ENCODE results near the gene CEP295NL.

CEP295NL gene

DNA sequence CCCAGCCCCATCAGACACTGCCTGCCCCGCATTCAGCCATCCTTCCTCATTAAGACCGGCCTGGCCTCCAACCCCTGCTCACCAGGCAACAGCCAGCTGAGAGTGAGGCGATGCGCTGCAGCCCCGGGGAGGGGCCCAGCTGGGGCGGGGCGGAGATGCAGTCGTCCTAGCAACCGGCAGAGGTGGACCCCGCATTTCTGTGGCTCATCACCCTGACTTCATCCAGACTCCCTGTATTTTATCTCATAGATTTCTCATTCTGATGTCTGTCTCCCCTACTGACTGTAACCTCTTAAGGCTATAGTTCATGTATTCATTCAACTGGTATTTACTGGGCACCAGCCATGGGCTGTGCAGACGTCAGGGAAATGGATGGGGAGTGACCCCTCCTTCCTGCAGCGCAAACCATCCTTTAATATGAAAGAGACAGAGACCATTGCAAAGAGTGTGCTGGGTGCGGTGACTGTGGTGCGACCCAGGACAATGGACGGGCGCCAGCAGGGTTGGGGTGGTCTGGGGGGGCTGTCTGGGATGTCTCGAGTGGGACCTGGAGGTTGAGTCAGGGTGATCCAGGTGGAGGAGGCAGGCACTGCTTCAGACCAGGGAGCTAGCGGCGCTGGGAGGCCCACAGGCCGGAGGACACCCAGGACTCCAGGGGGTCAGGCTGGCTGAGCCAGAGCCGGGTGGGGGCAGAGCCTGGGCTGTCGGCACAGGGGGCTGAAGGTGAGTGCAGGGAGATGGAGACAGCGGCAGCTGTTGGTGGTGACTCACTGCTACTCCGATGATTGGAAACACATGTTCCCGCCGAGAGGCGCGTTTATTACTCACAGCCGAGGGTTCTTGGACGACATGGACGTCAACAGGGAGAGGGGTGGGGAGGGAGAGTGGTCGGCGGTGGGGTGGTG lies 32.7 kb upstream of the CEP295NL start:
- Mint-ChIP-seq H3K27me3 (no peaks in the 10 kb centered on the region), H3K4me1 (ENCODE audit: low read depth) (no peaks in the 10 kb centered on the region), H3K9me3 (ENCODE audit: low read depth) (no peaks in the 10 kb centered on the region), H3K4me3 (no peak overlapping the region), H3K36me3 (no peaks in the 10 kb centered on the region), H3K27ac (no peak overlapping the region)

DNA sequence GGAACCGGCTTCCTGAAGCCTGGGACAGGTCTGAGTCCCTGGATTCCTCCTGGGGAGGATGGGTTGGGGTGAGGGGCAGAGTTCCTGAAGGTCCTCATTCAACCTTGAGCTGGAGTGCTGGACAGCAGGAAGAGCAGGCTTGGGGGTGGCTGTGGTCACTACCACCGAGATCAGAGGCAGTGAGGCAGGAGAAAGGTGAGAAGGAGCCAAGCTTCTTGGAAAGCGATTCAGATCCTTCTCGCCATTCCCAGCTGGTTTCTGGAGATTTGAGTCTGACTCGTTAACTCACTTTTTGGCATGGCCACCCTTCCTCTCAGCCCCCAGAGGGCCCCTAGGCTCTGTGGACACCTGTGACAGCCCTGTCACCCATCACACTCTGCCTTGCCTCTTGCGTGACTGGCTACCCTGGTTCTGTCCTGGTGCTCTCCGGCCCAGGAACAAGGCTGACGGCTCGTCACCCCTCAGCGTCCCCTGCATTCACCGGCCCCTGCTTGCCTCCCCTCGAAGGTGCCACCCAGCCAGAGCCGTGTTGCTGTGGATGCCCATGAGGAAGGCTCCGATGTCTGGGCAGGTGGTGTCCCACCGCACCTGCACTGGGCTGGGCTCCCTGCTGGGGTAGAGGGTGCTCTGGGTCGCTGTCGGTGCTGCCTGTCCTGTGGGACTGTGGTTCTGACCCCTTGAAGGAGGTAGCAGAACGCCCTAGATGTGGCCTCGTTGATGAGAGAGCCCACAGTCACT lies 31.8 kb upstream of the CEP295NL start:
- Mint-ChIP-seq H3K4me3 (no peak overlapping the region), H3K27me3 (no peaks in the 10 kb centered on the region), H3K9me3 (ENCODE audit: low read depth) (no peaks in the 10 kb centered on the region)

DNA sequence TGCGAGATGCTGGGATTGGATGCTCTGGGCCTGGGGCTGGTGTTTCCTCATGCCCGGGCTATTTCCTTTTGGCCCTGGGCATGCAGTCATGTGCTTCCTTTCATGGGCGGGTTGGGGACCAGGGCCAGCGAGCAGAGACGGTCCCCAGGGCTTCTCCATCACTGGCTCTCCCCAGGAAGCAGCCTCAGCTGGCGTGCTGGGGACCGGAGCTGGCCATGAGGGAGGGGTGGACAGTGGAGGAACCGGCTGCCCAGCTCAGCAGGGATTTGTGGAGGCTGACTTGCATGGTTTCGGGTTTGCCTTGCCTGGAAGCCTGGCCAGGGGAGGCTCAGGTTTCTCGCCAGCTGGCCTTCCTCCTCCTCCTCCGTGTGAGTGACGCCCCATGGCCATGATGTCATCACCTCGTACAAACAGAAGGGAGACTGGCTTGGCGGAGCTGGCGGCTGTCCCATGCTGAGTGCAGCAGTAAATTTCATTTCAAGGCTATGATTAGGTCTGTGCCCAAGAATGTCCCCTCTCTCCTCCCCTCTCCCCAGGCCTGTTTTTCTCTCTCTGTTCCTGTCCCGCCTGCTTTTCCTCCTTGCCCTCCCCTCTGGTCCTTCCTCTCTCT lies 31.1 kb upstream of the CEP295NL start:
- no peaks in the 10 kb centered on the region for H3K36me3 Mint-ChIP-seq
- no peaks in the 10 kb centered on the region for H3K4me1 Mint-ChIP-seq (ENCODE audit: low read depth)
- no peaks in the 10 kb centered on the region for H3K27me3 Mint-ChIP-seq
- no peak overlapping the region for H3K27ac Mint-ChIP-seq
- no peak overlapping the region for H3K4me3 Mint-ChIP-seq
- no peaks in the 10 kb centered on the region for H3K9me3 Mint-ChIP-seq (ENCODE audit: low read depth)

More for the DNA sequence above, 31.8 kb upstream of the CEP295NL start:
- H3K4me1 Mint-ChIP-seq (ENCODE audit: low read depth) = no peaks in the 10 kb centered on the region
- H3K36me3 Mint-ChIP-seq = no peaks in the 10 kb centered on the region
- H3K27ac Mint-ChIP-seq = no peak overlapping the region

DNA sequence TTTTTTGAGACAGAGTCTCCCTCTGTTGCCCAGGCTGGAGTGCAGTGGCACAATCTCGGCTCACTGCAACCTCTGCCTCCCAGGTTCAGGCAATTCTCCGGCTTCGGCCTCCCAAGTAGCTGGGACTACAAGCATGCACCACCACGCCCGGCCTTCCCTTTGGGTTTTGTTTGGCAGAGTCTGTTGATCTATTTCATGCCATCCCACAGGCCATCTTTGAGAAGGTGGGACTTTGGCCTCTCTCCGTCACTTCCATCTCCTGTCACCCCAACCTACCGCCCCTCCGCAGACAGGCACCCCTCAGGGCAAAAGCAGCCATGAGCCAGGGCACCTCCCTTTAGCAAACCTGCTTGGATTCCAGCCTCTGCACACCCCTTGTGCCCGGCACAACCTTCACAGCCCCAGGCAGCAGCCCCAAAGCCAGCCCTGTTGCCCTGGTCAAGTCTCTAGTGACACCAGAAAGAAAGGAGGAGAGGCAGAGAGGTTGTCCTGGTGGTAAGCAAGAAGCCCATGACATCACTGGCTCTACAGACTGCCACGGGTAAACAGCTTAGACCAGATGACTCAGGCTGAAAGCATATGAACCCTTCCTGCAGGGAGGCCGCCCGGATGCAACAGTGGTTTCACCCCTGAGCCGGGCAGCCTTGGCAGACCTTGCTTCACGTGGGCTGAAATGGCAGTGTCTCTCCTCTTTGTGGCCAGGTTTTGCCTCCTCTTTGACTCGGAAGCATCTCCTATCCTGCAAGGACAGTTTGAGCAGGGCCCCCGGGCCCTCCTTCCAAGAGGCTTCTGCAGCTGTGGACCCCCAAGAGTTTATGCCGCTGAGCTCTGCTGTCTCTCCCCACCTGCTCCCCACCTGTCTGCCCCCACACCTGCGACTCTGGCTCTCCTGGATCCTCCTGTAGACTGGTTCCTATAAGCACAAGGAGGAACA lies 30.3 kb upstream of the CEP295NL start:
- no peak overlapping the region for H3K27ac Mint-ChIP-seq
- H3K9me3 Mint-ChIP-seq (ENCODE audit: low read depth) = no peaks in the 10 kb centered on the region
- H3K36me3 Mint-ChIP-seq = no peaks in the 10 kb centered on the region
- H3K4me1 Mint-ChIP-seq (ENCODE audit: low read depth) = no peaks in the 10 kb centered on the region
- H3K4me3 Mint-ChIP-seq = no peak overlapping the region
- H3K27me3 Mint-ChIP-seq = no peaks in the 10 kb centered on the region

DNA sequence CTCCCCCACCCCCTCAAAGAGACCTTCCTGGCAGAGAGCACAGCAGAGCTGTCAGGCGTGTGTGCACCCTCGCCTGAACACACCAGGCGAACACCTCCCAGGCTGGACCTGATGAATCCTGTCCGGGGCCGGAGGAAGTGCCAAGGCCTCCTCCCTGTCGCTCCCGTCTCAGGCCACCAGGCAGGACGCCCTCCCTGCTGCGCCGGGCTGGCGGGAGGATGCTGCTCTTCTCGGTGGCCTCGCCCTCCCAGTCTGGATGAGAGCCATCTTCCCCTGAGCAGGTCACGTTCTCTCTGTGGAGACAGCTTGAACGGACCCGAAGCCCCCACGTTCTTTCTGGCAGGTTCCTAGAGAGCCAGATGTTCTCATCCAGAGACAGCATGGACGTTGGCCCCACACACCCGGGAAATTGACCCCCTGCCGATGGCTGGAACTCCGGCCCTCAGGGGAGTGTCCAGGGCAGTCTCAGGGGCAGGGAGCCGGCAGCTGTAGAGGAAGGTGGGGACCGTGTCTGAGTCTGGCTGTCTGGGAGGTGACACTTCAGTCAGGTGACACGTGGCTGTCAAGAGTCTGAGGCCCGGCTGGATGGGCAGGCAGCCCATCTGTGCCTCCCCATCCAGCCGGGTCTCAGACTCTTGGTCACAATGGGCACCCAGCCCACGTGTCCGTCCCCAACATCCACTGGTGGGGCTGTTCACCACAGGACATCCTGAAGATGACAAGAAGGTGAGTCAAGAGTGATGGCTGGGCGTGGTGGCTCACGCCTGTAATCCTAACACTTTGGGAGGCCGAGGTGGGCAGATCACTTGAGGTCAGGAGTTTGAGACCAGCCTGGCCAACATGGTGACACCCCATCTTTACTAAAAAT lies 27.1 kb upstream of the CEP295NL start:
- Mint-ChIP-seq H3K4me1 (ENCODE audit: low read depth) (no peaks in the 10 kb centered on the region), H3K36me3 (no peaks in the 10 kb centered on the region), H3K27ac (no peak overlapping the region), H3K4me3 (no peak overlapping the region), H3K27me3 (peaks cover 6% of the 10 kb centered on the region), H3K9me3 (ENCODE audit: low read depth) (no peaks in the 10 kb centered on the region)

DNA sequence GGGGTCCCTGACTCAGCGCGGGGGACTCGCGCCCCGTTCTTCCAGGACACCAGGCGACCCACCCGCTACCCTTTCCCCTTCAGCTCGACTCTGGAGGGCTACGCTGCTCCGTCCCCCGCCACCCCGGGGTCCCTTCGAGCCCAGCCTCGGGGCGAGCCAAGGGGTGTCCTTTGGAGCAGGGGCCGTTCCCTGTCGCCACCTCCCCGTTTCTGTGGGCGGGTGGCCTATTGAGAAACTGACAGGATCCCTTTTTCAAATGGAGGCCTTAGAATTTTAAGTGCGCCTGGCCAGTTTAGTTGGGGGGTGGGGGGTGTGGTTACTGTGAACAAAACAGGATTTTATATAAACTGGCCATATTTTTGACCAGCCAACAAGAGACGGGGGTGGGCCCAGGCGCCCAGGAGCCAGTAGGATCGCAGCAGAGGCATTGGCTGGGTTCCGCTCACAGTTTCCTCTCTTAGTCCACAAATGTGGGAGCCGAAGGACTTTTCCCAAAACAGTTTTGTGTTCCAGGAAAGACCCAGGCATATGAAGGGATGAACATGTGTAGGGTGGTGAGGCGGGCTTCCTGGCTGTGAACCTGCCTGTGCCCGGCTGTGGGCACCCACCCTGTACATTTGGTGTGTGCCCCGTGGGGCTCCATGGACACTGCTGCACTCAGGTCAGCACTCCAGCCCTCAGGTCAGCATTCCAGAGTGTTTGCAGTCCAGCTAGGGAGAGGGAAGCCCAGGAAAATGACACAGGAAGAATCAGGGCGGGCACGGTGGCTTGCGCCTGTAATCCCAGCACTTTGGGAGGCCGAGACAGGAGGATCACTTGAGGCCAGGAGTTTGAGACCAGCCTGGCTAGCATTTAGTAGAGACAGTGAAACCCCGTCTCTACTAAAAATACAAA lies 22.9 kb upstream of the CEP295NL start:
- no peaks in the 10 kb centered on the region for H3K36me3 Mint-ChIP-seq
- no peaks in the 10 kb centered on the region for H3K9me3 Mint-ChIP-seq (ENCODE audit: low read depth)
- no peak overlapping the region for H3K27ac Mint-ChIP-seq
- H3K4me1 Mint-ChIP-seq (ENCODE audit: low read depth) = peaks cover 12% of the 10 kb centered on the region
- H3K27me3 Mint-ChIP-seq = peaks cover 6% of the 10 kb centered on the region
- no peak overlapping the region for H3K4me3 Mint-ChIP-seq

DNA sequence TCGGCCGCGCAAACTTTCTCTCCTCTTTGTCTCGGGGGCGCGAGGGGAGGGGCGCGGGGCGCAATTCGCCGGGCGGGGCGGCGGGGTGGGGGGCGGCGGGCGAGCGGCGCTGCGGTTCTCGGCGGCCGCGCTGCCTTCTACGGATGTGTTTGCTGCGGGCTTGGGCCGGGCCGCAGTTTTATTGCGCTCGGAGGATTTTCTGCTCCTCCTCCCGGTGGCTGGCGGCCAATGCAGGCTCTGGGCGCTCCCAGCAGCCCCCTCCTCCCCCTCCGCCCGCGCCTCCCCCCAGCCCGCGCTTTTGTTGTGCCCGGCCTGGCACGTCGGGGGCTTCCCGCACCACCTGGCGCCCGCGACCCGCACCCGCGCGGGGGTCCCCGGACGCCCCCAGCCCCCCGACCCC lies 22.2 kb upstream of the CEP295NL start, which contains the start of gene TIMP2:
Gene TIMP2 (minus strand): TSS at position 154 of the 400 bp plus-strand sequence. CDS start 299 bp downstream, outside the sequence.
- H3K9me3 Mint-ChIP-seq (ENCODE audit: low read depth) = no peaks in the 10 kb centered on the region
- peak within 1 kb of the TSS; percentile 75 for H3K4me3 Mint-ChIP-seq
- H3K27me3 Mint-ChIP-seq = peaks cover 6% of the 10 kb centered on the region
- H3K27ac Mint-ChIP-seq = no peak within 1 kb of the TSS
- H3K4me1 Mint-ChIP-seq (ENCODE audit: low read depth) = peaks cover 12% of the 10 kb centered on the region
- no peaks in the 10 kb centered on the region for H3K36me3 Mint-ChIP-seq

DNA sequence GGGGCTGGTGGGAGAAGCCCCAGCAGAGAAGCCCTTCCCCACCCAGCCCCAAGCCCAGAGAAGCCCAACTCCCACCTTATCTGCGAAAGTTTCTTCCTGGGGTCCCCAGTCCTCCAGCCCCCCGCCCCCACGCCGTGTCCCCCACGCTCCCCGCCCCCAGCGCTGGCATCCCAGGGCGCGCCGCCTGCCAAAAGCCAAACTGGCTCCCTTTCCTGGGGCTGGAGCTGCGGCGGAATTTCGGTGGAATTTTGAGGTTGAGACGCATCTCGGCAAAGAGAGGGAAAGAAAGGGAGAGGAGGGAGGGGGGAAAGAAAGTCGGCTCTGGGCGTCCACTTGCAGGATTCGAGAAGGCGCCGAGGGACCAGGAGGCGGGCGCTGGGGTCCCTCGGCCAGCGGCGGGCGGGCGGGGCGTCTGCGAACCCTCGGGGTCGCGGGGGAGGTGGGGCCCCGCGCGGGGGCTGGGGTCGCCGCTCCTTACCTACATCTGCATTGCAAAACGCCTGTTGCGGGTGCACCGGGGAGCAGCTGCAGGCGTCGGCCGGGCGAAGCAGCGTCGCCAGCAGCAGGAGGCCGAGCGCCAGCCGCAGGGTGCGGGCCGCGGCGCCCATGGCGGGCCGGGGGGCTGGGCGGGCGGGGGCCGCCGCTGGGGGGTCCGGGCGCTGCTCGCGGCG lies 21.6 kb upstream of the CEP295NL start:
- H3K36me3 Mint-ChIP-seq = no peaks in the 10 kb centered on the region
- peaks cover 6% of the 10 kb centered on the region for H3K27me3 Mint-ChIP-seq
- no peak overlapping the region for H3K27ac Mint-ChIP-seq
- peak overlapping the region; percentile 75 for H3K4me3 Mint-ChIP-seq
- H3K4me1 Mint-ChIP-seq (ENCODE audit: low read depth) = peaks cover 12% of the 10 kb centered on the region
- no peaks in the 10 kb centered on the region for H3K9me3 Mint-ChIP-seq (ENCODE audit: low read depth)

DNA sequence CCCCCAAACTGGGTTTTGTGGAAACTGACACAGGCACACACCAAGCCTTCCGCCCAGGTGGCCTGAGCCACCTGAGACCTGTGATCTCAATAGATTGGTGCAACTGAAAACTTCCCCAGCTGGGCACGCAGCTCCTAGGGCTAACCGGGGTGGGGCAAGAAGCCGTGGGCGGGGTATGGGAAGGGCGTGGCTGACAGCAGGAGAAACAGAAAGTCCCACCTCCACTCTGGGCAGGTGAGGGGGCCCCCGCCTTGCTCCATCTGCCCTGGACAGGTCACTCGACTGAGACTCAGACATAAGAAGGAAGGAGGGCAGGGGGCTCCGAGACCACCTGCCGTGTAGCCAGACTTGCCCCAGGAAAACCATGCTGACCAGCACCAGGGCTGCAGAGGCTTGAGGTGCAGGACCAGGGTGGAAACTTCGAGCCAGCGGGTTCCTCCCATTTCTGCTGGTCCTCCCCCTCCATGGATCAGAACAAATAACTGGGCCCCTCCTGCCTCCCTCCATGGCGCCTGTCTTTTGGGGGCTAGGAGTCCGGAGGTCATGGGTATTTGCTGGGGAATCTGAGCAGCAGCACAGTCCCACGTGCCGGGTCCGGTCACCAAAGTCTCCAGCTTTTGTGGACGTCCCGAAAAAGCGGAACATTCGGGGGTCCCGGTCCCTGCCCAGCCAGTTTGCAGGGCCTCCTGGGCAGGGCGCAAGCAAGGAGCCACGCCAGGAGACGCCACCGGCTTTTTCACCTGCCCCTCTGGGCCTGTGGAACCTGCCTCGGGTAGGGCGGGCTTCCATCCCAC lies 20.9 kb upstream of the CEP295NL start:
- Mint-ChIP-seq H3K27me3 (peaks cover 6% of the 10 kb centered on the region), H3K4me1 (ENCODE audit: low read depth) (peaks cover 12% of the 10 kb centered on the region), H3K4me3 (peak overlapping the region; percentile 75), H3K9me3 (ENCODE audit: low read depth) (no peaks in the 10 kb centered on the region), H3K36me3 (no peaks in the 10 kb centered on the region), H3K27ac (peak overlapping the region; percentile 41)

DNA sequence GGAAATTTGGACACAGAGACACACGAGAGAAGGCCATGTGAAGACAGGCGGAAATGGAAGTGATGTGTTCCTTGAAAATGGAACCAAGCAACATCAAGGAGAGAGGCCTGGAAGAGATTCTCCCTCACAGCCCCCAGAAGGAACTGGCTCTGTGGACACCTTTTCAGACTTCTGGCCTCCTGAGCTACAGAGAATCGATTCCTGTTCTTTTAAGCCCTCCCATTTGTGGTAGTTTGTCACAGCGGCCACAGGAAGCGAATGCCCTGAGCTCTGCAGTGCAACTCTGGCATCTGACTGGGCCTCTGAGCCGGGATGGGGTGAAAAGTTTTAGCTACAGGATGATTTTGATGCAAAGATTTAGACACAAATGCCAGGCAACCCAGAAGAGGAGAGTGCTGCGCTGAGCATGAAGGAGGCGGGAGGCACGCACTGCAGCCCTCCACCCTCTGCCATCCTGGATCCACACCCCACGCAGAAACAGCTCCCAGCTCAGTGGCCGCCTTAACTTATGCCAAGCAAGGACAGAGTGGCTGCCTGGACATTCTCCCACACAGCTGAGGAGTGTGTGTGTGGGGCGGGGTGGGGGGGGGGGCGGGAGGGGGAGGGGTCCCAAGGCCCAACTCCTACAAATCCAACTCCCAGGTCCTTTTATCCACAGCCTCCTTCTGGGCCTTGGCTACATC lies 20.0 kb upstream of the CEP295NL start:
- Mint-ChIP-seq H3K27me3 (peaks cover 4% of the 10 kb centered on the region), H3K36me3 (no peaks in the 10 kb centered on the region), H3K4me3 (peak overlapping the region; percentile 75), H3K4me1 (ENCODE audit: low read depth) (peaks cover 12% of the 10 kb centered on the region), H3K27ac (no peak overlapping the region), H3K9me3 (ENCODE audit: low read depth) (no peaks in the 10 kb centered on the region)

DNA sequence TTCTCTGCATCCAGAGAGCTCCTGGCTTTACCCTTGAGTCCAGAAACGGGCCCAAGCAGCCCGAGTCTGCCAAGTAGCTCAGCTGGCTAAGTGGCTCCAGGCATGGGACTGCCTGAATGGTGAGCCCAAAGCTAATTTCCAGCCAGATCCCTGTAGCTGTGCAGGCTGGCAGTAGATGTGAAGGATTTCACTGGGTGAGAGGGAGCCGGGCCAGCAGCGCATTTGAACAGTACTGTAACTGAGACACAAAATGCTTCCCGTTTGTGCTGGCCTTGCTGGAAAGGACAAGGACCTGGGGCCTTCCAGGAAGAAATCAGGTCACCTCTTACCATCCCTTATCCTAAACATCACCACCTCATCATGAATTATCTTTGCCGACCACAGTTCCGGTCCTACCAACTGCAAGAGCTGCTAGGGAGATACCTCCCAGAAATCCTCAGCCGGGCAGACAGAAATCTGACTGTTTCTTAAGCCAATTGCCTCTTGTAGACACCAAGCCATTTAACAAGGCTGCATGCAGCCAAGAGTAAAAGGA lies 18.5 kb upstream of the CEP295NL start:
- Mint-ChIP-seq H3K27ac (no peak overlapping the region), H3K4me3 (no peak overlapping the region), H3K9me3 (ENCODE audit: low read depth) (no peaks in the 10 kb centered on the region), H3K36me3 (no peaks in the 10 kb centered on the region), H3K4me1 (ENCODE audit: low read depth) (peaks cover 15% of the 10 kb centered on the region), H3K27me3 (no peaks in the 10 kb centered on the region)
